H1 (cell line): Measurements from ENCODE around the gene ACKR1. TPM values are rescaled to one million over a fixed set of nuclear protein-coding genes. Genes with fewer than 3 reads are reported as not detected.

Source experiments
- CHD1 ChIP-seq: IDR thresholded peaks from 2 replicates; pipeline ENCODE4 v1.6.1; 2012; ENCODE audit warnings: low read depth, low read length, improper control_type of control experiment
- EP300 ChIP-seq, 2 experiments: IDR thresholded peaks; 1 replicate in 1 of 2; 2 replicates in 1 of 2; pipeline ENCODE4 v1.6.1; 2011 to 2012; ENCODE audit warnings: low read depth in 2 of 2, low read length in 2 of 2, mild to moderate bottlenecking in 2 of 2, borderline replicate concordance in 1 of 2, inconsistent platforms in 1 of 2, moderate library complexity in 1 of 2
- POU5F1 ChIP-seq: IDR thresholded peaks from 2 replicates; pipeline ENCODE4 v1.6.1; 2011; ENCODE audit warnings: low read depth, mild to moderate bottlenecking, low read length, moderate library complexity
- TEAD4 ChIP-seq: IDR thresholded peaks from 2 replicates; pipeline ENCODE4 v1.6.1; 2012; ENCODE audit warnings: low read depth, low read length, inconsistent platforms, mixed read lengths
- polyA plus RNA-seq, 7 experiments: library from polyadenylated mRNA; depleted of rRNA in 3 of 7; stranded (reverse) in 5 of 7; unstranded in 2 of 7; fragments of >200 nt in 5 of 7; fragments of 200-250 nt in 2 of 7; gene quantifications; 1 replicate in 5 of 7; 2 replicates in 1 of 7; 4 replicates in 1 of 7; pipeline versions ENCODE4 v1.2.1 to v1.2.3, GENCODE V29; 2011 to 2013; ENCODE audit warnings: missing spikeins in 2 of 7, mixed read lengths in 2 of 7
- total RNA-seq: library from RNA; stranded (reverse); fragmentation: NEBNext Ultra II Directional; extraction: Animal tissue kit (Norgen Biotek cat#: 25700); gene quantifications from 2 replicates; pipeline ENCODE4 v1.2.1, GENCODE V29; 2021

ACKR1 gene
- total and polyA plus RNA-seq, 2 of the 8 experiments (the other 6 are each of a cell fraction or from before 2014, with no cell fraction given): 0.61 to 1.00 TPM

DNA sequence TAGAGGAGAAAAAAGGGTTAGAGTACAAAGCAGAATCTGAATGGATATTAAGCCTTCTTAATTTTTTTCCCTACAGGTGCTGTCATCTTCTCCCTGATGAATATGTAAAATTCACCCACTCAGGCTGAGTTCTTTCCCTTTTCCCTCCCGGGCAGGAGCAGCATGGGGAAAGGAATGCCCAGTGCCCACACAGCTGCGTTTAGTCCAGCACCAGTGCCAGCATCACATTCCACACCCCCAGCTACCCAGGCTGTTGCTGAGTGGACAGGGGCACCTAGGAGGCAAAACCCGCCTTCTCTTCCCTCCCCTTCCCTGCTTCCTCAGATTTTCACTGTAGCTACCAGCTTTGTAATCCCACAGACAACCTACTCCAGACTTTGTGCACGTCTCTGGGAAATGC is 36.6 kb upstream of the ACKR1 start (continued):
- no peak for TF ChIP-seq EP300 (IDR thresholded peaks at IDR 0.05; ENCODE audit: borderline replicate concordance in 1 of 2, low read depth in 2 of 2, low read length in 2 of 2)
- TF ChIP-seq TEAD4: no peak
- no peak for TF ChIP-seq CHD1
- TF ChIP-seq POU5F1: no peak
